Sciatic nerve (tissue), 2 donors: ENCODE data around the gene KLHDC4. TPM values are rescaled to one million over a fixed set of nuclear protein-coding genes. Genes with fewer than 3 reads are reported as not detected.
"Not testable (repeated sequence)": the region's sequence is repeated elsewhere in the genome, so short reads cannot be mapped to it uniquely, and the experiment has no call there.

Experiments used
- ATAC-seq: fragments of 200-7000 bp; cut with Tn5 transposase; one replicate; pipeline ENCODE4 v1.9.1; 2020; ENCODE audit warnings: mild to moderate bottlenecking, moderate library complexity
- DNase-seq: peaks from one replicate; pipeline ENCODE4 v3.0.0-alpha.2; 2020; ENCODE audit warnings: low spot score
- intact Hi-C: fragments of 100-400 bp; cut with DNase I; formaldehyde crosslinking; loops from one replicate; pipeline ENCODE4 v1.14.2; 2022
- total RNA-seq: library from RNA; stranded (reverse); fragmentation: NEBNext Ultra II Directional; extraction: Animal tissue kit (Norgen Biotek cat#: 25700); gene quantifications from one replicate; pipeline ENCODE4 v1.2.1, GENCODE V29; 2021
- donor health status: DM: no; HTN: no; CAD: no.
- donor health status: DM: no; HTN: no; CAD: no.

Gene KLHDC4
- total RNA-seq, 1 donor from 2014 or later: 41.5 TPM

- no peak for DNase-seq
- intact Hi-C loops: no loop called here
- ATAC-seq: no peak
Measured at GRCh38 chr16:87754535-87754934, 11.3 kb downstream of the KLHDC4 start.

- ATAC-seq (no peak), DNase-seq (no peak)
- intact Hi-C loops: no loop called here
Measured at GRCh38 chr16:87747626-87748414, 18.0 kb downstream of the KLHDC4 start.

- intact Hi-C loops: no loop called here
- ATAC-seq: no peak
Measured at GRCh38 chr16:87746178-87746577, 19.6 kb downstream of the KLHDC4 start.

GRCh38 chr16:87744750-87745514 is 20.9 kb downstream of the KLHDC4 start:
- ATAC-seq: no peak
- intact Hi-C loops: no loop called here
- no peak for DNase-seq

More at GRCh38 chr16:87746178-87746577, 19.6 kb downstream of the KLHDC4 start:
- DNase-seq: no peak

- ATAC-seq (no peak), DNase-seq (no peak)
- intact Hi-C loops: no loop called here
Measured at GRCh38 chr16:87742781-87743490, 22.9 kb downstream of the KLHDC4 start.

- intact Hi-C loops: no loop called here
- DNase-seq (no peak), ATAC-seq (no peak)
Measured at GRCh38 chr16:87741700-87742415, 23.9 kb downstream of the KLHDC4 start.

- ATAC-seq (peak; percentile 83), DNase-seq (no peak)
- intact Hi-C loops: no loop called here
Measured at GRCh38 chr16:87740909-87741424, 24.8 kb downstream of the KLHDC4 start.

- ATAC-seq: peak; percentile 82
- intact Hi-C loops: no loop called here
- DNase-seq: no peak
Measured at GRCh38 chr16:87740441-87740840, 25.3 kb downstream of the KLHDC4 start.

GRCh38 chr16:87739801-87740200 is 26.0 kb downstream of the KLHDC4 start:
- DNase-seq: no peak
- intact Hi-C loops: no loop called here
- ATAC-seq: no peak

GRCh38 chr16:87736008-87736382 is 29.8 kb downstream of the KLHDC4 start:
- ATAC-seq: no peak
- intact Hi-C loops: no loop called here
- no peak for DNase-seq

- DNase-seq (no peak), ATAC-seq (no peak)
- intact Hi-C loops: no loop called here
Measured at GRCh38 chr16:87735270-87736007, 30.3 kb downstream of the KLHDC4 start.

- ATAC-seq: no peak
Measured at GRCh38 chr16:87734644-87735043, 31.1 kb downstream of the KLHDC4 start.

GRCh38 chr16:87733190-87733589 is 32.6 kb downstream of the KLHDC4 start:
- ATAC-seq (no peak), DNase-seq (no peak)
- intact Hi-C loops: no loop called here

More at GRCh38 chr16:87734644-87735043, 31.1 kb downstream of the KLHDC4 start:
- DNase-seq: no peak
- intact Hi-C loops: no loop called here

- intact Hi-C loops: no loop called here
- ATAC-seq (no peak), DNase-seq (no peak)
Measured at GRCh38 chr16:87731607-87732006, 34.2 kb downstream of the KLHDC4 start.

GRCh38 chr16:87729266-87729954 is 36.4 kb downstream of the KLHDC4 start:
- intact Hi-C loops: no loop called here
- ATAC-seq: no peak
- DNase-seq: no peak

- DNase-seq (no peak), ATAC-seq (no peak)
- intact Hi-C loops: no loop called here
Measured at GRCh38 chr16:87728026-87728425, 37.8 kb downstream of the KLHDC4 start.

- ATAC-seq (no peak), DNase-seq (no peak)
- intact Hi-C loops: no loop called here
Measured at GRCh38 chr16:87727346-87727745, 38.4 kb downstream of the KLHDC4 start.

- intact Hi-C loops, DNase-seq, ATAC-seq: not testable (repeated sequence)
Measured at GRCh38 chr16:87726577-87726976, 39.2 kb downstream of the KLHDC4 start.
